Germinal center (tissue), 1 donor: ENCODE results near the gene SLC40A1.

Experiments
- DNase-seq: peaks from one replicate; pipeline ENCODE4 v3.0.0; 2012; ENCODE audit warnings: mixed read lengths, low spot score

SLC40A1 gene

DNA sequence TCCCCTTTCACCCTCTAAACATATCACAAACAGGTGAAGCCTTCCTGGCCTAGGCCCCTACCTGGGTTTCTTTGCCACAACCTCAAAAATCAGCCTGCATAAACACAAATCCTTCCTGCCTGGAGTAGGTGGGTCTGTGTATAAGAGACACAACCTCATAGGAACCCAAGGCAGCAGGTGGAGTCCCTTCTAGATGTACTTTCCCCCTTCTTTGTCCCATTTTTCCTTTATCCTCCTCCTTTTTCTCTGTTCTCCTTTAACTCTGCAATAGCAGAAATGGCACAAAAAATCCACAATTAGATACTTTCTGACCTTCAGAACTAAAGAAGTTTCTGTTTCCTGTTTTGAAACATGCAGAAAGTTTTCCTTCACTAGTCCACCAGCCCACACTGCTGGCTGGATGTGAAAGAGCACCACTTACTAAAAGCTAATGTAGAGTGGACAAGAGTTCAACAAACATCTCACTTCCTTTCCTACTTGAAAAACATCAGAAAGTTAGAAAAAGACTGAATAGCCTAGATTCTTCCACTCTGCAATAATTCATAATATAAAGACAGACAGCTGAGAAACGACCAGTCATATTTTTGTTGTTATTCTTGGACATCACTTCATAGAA is 11.2 kb downstream of the SLC40A1 start:
- no peak for DNase-seq

DNA sequence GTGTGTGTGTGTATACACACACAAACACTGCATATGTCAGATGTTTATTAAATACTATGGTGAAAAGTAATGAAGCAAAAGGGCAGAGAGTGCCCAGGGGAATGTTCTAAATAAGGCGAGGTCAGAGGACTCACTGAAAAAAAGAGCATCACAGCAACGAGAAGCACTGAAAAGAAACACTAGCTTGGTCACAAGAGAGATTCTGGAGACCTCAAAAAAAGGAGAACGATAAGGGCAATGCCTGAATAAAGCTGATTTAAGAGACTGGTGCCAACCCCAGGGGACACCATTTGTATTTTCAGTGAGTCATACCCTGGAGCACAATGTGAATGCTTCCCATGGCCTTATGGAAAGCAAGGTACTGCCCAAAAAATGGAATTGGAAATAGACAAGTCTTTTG is 14.5 kb downstream of the SLC40A1 start:
- no peak for DNase-seq

DNA sequence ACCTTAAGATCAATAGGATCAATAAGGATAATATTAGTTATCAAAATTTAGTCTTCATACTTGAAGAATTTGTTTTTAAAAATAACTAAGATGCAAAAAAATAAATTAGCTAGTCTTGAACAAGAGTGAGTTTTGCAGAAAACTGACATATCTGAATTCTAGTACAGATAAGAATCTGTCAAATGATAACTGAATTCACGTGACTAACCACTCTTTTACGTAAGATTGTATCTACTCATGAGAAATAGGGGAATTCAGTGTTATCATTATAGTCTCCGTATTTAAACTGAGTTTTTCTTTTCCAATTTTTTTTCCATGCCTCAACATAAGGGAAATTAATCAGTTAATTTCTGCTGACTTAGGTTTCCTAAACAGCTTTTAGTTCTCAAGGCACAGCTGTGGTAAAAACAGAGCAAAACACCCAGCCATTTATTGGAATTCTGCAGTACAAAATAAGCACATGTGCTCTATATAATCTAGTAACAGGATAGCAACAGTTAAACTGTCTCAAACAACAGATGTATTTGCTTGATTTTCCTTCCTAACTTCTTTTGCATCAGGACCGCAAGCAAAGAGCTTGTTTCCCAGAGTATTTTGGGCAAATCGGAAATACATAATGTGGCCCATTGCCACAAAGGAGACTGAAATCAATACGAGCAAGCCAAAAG is 19.1 kb downstream of the SLC40A1 start:
- no peak for DNase-seq

DNA sequence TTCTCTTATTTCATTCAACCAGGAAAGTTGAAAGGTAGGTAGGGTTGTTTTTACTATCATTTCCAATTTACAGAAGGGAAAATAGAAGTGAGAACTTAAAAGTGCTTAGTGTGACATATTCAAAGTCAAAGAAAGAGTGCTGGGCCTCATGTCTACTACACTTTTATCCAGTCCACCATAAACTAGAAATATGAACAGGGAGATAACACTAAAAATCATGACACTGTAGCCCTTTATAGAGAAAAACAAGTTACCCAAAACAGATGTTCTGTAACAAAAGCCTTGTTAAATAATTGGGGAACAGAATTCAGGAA is 20.4 kb downstream of the SLC40A1 start:
- DNase-seq = no peak

DNA sequence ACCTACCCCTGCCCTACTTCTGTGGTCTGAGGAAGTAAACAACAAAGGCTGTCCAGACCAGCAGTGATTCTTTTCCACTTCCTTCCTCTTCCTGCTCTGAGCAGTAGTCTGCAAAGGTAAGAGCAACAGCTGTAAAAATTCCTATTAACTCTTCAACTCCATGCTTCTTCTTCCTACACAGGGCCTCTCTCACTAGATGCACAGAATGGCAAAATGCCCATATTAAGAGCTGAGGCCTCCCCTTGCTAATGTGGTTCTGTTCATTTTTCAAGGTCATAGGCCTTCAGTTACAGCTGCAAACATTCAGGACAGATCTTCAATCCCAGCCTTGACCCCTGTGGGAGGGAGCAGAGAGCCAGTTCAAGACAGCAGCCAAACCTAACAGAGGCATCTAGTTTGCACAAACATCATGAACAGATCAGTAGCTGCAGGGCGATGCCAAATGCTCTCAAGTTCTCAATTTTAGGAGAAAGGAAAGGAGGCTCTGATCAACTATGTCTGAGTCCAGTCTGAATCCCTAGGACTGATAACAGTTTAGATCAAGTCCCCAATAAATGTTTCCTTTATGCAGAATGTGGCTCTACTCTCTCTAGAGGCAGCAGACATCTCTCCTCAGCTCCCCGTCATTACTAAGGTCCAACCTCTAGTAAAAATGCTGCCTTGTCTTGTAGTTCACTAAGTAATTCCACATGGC is 20.9 kb downstream of the SLC40A1 start:
- DNase-seq = no peak

DNA sequence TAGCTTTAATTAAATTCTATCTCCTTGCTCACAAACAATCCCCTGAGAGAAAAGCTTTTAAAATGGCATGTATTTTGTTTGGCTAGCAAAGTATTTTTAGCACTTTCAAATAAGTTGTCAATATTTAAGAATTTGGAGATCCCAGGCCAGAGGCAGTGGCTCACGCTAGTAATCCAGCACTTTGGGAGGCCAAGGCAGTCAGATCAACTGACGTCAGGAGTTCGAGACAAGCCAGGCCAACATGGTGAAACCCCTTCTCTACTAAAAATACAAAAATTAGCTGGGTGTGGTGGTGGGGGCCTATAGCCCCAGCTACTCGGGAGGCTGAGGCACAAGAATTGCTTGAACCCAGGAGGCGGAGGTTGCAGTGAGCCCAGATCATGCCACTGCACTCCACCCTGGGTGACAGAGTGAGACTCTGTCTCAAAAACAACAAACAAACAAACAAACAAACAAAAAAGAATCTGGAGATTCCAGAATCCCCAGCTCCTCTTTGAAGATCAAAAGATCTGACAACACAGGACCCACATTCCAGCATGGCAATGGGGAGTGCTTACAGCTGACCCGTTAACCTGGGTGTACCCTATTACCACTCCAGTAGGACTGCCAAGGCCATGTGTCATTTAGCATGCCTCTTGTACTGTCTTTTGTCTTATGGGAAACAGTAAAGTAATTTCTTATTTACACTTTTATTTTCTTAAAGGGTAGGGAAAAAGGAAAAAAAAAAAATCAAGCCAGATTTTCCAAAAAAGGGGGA is 21.9 kb downstream of the SLC40A1 start:
- DNase-seq = no peak

DNA sequence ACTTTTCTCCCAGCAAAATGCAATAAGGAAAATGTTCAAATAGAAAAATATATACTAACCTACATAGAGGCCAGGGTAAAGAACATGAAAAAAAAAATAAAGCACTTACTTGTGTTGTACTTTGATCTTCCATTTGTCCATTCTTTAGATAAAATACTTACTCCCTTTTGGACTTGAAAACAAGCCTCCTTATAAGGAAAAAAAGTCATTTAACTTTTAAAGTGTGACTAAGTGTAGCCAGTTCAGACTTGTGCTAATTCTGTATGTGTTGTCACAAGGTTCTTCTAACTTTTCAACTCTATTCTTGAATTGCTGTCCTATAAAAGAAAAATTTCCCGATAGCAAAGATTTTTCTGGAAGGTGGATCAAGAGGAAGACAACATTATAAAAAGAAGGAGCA is 23.2 kb downstream of the SLC40A1 start:
- no peak for DNase-seq

DNA sequence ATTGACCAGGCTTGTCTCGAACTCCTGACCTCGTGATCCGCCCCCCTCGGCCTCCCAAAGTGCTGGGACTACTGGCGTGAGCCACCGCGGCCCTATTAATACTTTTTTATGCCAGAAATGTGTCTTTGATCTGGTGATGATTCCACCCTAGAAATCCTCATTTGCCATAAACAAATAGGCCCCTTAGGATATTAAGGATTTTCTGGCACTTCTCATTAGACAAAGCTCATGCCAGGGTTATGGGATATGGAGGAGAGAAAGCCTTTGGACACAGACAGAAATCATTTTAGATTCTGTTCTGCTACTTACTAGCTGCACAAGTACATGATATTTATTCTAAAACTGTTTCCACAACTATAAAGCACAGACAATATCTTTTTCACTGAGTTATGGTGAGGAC is 24.1 kb downstream of the SLC40A1 start:
- DNase-seq = no peak

DNA sequence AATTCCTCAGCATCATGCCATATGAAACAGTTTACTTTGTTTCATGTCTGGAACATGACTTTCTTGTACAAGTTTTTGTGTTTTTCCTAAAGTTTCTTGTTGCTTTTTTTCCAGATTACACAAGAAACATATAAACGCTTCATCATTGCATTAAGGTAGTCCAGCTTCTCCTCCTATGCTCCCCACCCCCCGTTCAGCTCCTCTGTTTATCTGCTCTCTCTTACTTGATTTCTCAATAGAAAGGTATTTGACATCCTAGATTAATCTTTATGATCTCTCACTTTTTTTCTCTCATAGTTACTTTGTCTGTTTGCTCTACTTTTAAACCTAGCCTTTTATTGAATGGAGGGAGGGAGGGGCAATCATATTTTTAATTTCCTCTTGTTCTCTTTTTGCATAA is 25.4 kb downstream of the SLC40A1 start:
- DNase-seq = no peak

DNA sequence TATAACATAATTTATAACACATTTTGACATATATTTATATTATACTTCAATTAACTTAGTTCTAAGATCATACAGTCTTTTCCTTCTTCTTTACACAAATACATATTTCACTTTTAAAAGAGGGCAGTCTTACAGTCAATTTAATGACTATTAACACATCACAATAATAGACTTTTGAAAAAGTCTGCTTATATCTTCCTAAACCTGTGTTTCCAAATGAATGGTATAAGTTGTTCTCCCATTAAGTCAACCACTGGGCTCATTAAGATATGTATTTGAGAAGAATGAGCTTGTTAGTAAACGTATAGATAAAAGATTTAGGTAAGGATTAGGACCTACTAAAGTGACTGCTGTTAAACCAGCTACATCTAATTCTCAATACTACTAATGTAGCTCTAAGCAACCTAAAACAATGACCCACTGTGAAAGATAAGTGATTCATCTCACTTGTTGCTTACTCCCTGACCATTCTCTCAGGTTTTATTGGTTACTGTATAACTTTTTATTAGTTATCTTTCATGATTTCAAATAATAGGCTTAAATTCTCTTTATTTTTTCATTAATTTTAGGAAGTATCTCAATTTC is 27.0 kb downstream of the SLC40A1 start:
- no peak for DNase-seq

DNA sequence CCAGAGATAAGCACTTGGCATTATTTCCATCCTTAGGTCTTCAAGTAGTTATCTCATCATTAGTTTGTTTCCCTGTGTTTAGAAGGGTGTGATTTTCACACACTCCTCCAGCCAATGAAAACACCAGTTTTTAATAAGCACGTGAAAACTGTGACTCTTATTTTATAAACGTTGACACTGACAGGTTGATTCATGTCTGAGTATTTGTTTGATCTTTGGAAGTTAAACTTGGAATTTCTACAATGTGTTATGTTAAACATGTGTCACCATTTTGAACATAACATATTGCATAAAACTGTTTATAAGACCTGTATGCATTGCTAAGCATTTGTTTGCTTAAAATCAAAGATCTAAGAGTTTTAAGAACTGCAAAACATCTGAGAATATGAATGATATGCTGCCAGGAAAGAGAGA is 27.6 kb downstream of the SLC40A1 start:
- no peak for DNase-seq

DNA sequence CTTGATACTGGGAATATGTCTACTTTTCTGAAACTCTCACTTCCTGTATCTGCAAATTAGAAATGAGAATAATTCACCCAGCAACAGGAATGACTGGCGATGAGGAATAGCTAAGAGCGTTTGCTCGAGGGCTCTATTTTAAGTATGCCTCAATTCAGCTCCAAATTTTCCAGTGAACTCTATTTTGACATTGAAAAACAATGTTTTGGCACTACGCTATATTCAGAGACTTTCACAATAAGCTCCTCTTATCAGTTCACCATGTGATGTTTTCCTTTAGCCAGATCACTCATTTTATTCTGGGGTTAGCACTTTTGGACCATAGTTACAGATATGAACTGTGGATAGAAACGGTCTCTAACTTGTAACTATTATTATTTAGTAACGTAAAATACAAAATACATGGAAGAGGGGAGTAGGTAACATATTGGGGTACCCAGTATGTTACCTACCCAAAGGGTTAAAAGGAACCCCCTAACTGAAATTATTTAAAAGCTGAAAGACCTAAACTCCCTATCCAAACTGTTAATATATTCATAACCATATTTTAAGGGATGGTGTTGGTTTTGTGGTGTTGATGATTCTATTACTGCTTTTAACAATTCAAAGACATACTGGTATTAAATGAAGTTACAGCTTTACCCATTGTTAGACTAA is 28.1 kb downstream of the SLC40A1 start:
- no peak for DNase-seq

DNA sequence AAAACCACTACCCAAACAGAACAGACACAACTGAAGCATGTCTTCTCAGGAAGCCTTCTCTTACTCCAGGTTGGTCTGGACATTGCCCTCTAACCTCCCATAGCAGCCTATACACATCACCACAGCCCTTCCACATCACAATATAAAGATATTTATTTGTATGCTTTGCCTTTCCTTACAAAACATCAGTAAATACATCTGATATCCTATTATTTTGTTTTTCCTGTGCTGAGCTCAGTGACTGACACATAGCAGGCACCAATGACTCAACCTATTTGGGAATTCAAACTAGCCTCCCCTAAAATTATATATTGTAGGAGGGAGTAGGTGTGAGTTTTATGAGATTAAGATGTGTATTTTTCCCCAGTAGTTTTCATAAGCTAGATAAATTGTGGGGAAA is 28.8 kb downstream of the SLC40A1 start:
- DNase-seq = no peak

DNA sequence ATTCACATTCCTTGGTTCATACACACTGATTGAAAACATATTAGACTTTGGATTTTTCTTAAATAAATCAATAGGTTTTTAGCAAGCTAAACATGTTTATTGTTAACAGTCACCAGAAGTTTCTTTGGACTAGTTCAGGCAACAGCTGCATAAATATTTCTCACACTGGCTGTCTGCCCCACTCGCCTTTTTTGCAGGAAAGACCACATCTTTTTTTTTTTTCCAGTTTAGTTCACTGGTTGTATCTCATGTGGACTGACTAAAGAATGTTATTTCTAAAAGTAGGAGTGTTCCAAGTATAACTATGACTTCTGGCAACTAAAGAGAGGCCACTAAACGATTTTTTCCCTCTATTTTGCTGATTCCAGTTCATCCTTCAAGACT is 31.1 kb downstream of the SLC40A1 start:
- DNase-seq = no peak

DNA sequence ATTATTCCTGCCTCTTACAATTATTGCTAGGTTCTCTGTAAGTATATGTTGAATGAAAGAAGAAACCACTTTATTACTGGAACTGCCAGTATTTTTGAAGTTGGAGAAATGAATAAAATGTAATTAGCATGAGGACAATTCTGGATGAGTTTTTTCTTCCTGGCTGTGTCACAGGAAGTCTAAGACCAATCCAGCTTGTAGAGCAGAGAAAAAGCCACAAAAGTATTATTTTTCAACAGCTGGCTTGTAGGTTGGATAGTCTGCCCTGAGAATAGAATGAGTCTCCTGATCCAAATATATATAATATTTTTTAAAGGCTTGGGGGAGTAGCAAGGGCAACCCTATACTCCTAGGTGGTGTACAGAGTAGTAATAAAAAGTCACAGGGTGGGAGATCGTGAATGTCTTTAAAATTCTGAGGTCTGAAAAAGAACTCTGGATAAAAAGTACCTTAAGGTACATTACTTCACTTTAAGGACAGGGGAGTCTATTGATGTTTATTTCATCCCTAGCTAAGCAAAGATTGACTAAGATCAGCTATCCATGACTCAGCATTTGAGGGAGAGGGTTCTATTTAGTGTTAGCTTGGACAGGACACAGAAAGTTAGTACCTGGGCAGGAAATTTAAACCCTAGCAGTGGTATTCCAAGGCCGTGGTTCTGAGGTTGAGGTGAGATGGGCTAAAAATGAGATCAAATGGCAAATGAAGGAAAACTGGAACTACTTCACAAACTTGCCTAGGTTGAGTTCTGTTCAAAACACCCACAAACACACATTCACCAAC is 31.7 kb downstream of the SLC40A1 start:
- DNase-seq = no peak

DNA sequence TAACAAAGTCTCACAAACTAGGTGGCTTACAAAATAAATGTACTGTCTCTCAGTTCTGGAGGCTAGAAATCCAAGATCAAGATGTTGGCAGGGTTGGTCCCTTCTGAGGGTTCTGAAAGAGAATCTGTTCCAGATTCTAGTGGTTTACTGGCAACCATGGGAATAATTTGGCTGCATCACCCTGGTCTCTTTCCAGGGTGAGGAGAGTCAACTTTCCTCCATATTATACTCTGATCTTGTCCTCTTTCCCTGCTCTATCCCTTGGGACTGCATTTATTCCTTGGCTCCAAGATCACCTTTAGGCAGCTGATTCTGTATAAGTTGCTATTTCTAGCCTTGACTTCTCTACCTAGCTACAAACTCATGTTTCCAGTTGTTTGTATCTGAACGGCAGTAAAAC is 35.2 kb downstream of the SLC40A1 start:
- no peak for DNase-seq

DNA sequence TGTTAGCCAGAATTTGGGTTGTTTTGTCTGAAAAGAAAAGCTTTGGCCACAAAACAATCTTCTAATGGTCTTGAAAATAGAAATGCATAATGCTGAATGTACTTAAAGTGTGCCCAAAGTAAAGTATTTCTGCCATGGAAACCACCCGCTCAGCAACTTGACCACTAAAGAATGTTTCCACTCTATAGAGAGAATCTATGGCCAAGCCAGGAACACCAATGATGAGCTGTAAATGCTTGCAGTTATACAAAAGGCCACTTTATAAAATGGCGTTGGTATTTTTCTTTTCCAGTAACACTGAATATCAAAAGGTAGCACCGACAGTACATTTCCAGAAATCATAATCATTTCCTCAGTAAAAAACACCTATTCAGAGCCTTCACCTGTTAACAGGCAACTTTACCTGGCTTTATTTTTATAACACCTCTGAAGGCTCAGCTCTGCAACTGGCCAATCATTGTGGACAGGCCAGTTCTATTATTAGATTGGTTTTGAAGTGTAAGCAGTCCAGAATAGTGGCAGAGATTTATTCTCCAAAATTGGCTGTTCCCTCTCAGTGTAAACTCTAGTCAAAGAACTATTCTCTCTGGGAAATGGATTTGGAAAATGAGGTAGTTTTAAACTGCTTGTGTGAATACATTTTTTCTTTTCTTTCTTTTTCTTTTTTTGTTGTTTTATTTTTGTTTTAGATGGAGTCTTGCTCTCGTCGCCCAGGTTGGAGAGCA is 36.1 kb downstream of the SLC40A1 start:
- no peak for DNase-seq

DNA sequence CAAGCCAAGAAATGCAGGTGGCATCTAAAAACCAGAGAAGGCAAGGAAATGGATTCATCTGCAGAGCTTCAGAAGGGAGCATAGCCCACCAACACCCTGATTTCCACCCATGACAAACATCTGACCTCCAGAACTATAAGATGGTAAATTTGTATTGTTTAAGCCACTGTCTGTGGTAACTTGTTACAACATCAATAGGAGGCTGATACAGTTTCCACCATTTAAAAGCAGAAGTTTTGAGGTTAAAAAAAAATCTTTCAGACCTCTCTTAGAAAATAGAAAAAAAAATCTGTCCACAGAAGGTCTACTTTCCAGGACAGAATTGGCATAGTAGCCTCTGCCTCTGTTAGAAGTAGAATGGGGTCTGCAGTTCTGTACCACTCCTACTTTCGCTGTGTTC is 37.2 kb downstream of the SLC40A1 start:
- no peak for DNase-seq

DNA sequence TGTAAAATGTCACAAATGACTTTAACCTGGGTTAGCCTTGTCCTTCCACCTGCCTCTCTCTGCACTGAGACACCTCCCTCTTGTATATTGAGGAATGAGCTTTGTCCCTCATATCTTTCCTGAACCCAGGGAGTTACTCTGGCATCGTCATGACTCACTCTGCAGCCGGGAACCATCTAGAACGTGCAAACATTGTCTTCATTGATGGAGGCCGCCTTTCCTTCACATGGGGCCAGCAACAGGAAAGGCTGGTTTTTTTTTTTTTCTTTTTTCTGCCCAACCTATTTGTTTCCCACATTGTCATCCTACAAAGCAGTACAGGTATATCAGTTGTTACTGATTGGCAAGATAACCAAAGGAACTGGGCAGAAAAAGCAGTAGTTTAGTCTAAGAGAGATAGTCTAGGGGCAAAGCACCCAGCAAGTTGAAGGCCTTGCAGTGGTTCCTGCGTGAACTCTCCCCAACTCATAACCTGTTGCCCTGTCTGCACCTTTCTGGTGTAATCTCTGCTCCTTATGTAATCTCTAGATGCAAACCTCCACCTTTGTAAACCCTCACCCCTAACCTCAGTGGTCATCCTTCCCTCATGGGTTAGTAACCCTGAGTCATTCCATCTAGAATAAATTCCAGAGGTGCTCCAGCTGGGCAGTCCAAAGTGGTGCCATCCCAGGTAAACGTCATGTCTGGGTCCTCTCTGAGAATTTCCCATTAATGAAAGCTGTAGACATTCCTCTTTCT is 38.3 kb downstream of the SLC40A1 start:
- no peak for DNase-seq

DNA sequence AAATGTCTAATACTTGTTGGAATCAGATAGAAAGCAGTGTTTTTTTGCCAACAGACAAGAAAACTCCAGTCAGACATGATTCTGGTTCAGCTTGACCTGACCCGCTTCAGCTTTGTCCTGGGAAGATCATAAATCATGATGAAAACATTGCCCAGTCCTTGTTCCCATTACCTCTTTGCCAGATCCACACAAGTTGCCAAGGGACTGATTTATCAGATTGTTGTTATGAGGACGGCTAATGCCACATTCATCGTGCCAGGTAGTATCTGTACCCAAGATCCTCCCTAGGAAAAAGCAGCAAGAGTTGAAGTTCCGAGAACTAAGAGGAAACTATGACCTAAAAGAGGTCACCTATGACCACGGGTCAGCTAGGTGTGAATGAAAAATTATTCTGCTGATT is 39.0 kb downstream of the SLC40A1 start:
- DNase-seq = no peak
